ENCODE measurements around the gene CCDC40.
"Not testable (repeated sequence)": the region's sequence is repeated elsewhere in the genome, so short reads cannot be mapped to it uniquely, and the experiment has no call there.

The CCDC40 gene, protein sequence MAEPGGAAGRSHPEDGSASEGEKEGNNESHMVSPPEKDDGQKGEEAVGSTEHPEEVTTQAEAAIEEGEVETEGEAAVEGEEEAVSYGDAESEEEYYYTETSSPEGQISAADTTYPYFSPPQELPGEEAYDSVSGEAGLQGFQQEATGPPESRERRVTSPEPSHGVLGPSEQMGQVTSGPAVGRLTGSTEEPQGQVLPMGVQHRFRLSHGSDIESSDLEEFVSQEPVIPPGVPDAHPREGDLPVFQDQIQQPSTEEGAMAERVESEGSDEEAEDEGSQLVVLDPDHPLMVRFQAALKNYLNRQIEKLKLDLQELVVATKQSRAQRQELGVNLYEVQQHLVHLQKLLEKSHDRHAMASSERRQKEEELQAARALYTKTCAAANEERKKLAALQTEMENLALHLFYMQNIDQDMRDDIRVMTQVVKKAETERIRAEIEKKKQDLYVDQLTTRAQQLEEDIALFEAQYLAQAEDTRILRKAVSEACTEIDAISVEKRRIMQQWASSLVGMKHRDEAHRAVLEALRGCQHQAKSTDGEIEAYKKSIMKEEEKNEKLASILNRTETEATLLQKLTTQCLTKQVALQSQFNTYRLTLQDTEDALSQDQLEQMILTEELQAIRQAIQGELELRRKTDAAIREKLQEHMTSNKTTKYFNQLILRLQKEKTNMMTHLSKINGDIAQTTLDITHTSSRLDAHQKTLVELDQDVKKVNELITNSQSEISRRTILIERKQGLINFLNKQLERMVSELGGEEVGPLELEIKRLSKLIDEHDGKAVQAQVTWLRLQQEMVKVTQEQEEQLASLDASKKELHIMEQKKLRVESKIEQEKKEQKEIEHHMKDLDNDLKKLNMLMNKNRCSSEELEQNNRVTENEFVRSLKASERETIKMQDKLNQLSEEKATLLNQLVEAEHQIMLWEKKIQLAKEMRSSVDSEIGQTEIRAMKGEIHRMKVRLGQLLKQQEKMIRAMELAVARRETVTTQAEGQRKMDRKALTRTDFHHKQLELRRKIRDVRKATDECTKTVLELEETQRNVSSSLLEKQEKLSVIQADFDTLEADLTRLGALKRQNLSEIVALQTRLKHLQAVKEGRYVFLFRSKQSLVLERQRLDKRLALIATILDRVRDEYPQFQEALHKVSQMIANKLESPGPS

DNA sequence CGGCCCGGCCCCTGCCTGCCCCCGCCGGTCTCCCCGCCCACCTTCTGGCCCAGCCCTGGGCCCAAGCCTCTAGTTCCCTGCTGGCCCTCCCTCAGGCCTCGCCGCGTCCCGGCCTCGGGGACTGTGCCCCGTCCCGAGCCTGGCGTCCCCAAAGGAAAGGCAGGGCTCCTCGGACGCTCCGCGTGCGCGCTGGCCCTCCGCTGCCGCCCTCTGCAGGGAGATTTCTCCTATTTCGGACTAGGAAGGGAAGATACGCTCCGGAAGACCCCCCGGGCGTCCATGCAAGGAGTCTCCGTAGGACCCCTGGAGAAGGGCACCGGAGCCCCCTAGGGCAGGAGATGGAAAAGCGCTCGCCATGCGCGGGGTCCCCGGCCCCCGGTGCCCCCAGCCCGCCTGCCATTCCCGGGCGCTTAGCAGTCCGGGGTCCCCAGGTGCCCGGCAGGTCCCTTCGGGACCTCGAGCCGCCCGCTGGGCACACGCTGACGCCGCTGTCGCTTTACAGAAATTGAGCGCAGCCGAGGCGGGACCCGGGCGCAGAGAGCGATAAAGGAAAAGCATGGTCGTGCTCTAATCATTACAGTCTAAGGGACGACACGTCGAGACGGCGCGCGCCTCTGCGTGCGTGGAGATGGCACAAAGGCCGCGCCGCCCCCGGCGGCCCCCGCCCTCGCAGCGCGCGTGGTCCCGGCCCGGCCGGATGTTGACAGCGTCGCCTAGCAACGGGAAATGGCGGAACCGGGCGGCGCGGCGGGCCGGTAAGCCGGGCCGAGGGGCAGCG lies at the start of gene CCDC40:
CCDC40 (plus strand) TSS at position 706 of the 778 bp plus-strand sequence; CDS start at position 727, 21 bp downstream.
- peak; percentile 68 to 91 for DNase-seq

DNA sequence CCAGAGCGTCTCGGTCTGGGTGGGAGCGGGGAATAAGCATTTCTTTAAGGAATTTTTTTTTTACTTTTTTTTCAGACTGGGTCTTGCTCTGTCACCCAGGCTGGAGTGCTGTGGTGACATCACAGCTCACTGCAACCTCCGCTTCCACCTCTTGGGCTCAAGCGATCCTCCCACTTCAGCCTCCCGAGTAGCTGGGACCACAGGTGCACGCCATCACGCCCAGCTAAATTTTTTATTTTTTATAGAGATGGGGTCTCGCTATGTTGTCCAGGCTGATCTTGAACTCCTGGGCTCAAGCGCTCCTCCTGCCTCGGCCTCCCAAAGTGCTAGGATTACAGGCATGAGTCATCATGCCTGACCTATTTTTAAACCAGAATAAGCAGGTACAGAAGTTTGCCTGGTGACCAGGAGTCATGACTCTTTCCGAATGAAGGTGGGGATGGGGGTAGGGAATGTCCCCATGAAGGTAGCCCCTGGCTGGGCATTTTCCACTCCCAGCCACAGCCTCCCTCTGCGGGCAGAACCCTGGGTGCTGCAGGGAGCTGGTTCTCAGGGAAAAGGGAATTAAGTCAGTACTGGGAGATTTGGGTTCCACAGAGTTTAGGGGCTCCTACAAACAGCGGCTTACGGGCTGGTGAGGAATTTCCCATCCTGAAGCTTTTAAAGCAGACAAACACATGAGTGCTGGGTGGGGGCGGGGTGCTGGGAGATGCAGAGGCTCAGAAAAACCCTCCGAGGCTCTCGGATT lies 49.1 kb upstream of the CCDC40 start:
- DNase-seq, result no peak

DNA sequence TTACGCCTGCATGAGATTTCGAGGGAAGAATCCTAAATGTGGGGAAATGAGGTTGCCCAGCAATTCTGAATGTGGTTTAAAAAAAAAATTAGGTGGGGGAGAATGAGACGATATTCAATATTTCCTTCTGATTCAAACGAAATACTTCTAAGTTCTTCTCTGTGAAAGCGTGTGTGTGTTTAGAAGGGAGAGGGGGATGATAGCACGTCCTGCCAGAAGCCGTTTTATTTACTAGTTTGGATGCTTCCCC lies 48.6 kb upstream of the CCDC40 start:
- DNase-seq, result no peak

DNA sequence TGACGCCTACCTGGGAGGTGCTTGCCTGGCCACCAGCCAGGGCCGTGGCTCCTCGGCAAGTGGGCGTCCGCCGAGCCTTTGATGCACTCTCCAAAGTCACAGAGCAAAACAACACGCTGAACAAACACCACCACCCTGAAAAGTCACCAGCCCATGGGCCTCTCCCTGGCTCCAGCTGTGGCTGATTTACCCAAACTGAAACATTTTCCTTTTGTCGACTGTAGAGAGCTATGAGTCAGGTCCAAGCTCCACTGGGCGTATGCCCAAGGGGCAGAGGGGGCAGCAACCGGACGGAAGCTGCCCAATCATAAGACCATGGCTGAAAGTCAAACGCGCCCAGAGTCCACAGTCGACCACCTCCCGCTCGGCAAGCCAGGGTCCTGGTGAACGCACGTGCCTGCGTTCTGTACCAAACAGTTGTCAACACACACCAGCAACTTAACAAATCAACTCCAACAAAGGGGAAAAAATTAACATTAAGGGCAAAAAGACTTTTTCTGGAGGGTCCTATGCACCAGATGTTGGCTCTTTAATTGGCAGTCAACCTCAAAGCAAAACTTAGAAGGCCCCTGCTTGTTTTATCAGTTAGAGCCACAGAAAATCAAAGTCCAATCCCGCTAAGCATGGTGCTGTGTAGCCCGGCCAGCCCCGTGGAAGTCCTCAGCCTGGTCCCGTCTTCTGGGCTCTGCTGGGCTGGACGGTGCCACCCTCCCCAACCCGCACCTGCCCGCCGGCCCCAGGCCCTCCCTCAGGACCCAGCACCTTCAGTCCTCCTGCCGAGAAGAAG lies 48.1 kb upstream of the CCDC40 start:
- DNase-seq, result no peak

- DNase-seq, result no peak
These were observed 47.2 kb upstream of the CCDC40 start for GRCh38 chr17:79989106-79989835.

GRCh38 chr17:79990051-79990592 lies 46.3 kb upstream of the CCDC40 start:
- no peak for DNase-seq

GRCh38 chr17:79990704-79991103 lies 45.7 kb upstream of the CCDC40 start:
- no peak for DNase-seq

- peak; percentile 87 to 88 for DNase-seq
These were observed 45.1 kb upstream of the CCDC40 start for GRCh38 chr17:79991140-79991923.

DNA sequence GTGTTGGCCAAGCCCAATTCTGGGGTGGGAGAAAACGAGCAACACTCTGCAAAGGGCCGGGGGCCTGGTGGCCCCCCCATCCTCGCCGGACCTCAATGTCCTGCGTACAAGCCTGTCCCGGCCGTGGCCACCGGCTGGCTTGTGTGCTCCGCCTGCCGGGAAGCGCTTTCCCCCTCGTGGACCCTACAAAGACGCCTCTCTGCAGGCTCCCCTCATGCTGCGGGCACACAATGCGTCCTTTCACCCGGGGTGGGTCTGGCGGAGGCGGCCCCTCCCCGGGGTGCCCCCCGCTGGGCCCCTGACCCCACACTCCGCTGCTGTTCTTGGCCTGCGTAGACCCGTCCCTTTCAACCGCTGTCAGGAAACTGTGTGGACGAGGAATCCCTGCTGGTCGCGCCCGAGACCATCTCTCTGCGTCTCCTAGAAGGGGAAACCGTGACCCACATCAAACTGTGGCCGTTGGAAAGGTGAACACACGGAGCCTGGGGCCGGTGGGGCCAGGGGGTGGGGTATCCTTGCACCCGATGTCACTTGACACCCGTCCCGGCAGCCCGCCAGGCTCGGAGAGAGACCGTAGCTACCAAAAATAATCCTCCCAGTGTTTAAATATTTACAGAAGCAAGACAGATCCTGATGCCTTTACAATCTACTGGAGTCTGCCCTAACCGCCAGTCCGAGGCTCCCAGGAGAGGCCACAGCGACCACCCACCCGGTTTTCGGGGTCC lies 44.4 kb upstream of the CCDC40 start:
- peak; percentile 16 to 66 for DNase-seq

GRCh38 chr17:79992649-79993389 lies 43.6 kb upstream of the CCDC40 start:
- no peak for DNase-seq

DNA sequence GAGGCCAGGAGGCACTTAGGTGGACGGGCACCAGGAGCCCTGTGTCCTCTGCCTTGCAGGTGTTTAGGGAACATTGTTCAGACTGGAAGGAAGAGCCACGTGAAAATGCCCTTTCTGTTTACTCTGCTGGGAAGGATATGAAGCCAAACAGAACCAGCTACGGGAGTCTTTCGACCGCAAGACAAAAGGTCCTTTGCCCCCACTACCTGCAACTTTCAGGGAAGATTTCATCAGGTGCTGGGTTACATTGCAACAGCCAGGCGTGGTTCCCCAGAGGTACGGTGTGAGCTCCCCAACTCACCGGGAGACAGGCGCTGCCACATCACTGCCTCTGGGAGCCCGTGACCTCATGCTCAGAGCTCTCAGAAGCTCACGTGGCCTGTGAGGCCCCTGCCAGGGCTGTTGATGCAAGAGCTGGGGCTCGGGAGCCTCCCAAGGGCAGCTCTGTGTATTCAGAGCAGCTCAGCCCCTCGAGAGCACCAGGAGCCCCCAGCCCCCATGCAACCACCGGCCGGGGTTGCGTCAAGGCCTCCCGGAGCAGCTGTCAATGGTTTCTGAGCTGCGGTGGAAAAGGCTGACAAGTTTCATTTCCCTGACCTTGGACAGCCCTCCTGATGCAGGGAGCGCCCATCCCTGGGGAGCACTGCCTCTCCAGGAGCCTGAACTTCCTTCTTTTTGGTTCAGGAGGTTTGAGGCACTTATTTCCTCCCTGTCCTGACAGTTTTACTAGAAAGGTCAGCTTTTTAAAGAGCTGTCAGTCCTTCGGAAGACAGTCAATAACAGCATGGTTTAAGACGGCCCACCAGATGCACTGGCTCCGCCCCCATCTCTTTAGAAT lies 42.8 kb upstream of the CCDC40 start:
- DNase-seq, result peak; percentile 32 to 65

DNA sequence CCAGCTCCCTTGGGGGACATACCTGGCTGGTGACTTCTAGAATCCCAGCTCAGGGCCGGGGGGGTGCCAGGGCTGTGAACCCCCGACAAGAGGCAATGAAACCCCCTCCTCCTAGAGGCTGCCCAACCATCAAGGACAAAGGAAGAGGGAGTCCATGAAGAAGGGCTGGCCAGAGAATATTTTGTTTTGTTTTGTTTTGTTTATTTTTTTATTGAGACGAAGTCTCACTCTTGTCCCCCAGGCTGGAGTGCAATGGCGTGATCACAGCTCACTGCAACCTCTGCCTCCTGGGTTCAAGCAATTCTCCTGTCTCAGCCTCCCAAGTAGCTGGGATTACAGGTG lies 42.2 kb upstream of the CCDC40 start:
- DNase-seq, result not testable (repeated sequence)

DNA sequence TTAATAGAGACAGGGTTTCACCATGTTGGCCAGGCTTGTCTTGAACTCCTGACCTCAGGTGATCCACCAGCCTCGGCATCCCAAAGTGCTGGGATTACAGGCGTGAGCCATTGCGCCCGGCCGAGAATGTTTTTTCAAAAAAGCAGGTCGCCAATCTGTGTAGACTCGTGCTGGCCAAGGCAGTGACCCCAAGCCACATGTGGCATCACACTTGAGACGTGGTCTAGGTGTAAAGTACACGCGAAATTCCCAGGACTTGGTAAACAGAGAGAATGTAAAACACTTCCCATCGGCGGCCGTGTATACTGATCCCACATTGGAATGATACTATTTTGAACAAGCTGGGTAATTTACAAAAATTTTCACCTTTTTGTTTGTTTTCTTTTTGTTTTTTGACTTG lies 41.8 kb upstream of the CCDC40 start:
- DNase-seq, result no peak

GRCh38 chr17:79995696-79996095 lies 40.7 kb upstream of the CCDC40 start:
- no peak for DNase-seq

- no peak for DNase-seq
These were observed 40.2 kb upstream of the CCDC40 start for GRCh38 chr17:79996291-79996690.

- DNase-seq, result no peak
These were observed 39.3 kb upstream of the CCDC40 start for GRCh38 chr17:79997011-79997660.

- DNase-seq, result no peak
These were observed 36.3 kb upstream of the CCDC40 start for GRCh38 chr17:80000136-80000535.
